ENCODE results near the gene IGIP. TPM values are rescaled to one million over a fixed set of nuclear protein-coding genes. Genes with fewer than 3 reads are reported as not detected.

The IGIP gene
- total RNA-seq, 4 donors from 2014 or later = 8.4 to 21.3 (median 16.8) TPM

- DNase-seq (ENCODE audit: low spot score) (no peak), ATAC-seq (ENCODE audit: low FRiP score) (no peak)
Observed at GRCh38 chr5:140162275-140162674, 36.5 kb downstream of the IGIP start.

GRCh38 chr5:140162781-140163180 lies 37.0 kb downstream of the IGIP start:
- TF ChIP-seq, protein P1, sequence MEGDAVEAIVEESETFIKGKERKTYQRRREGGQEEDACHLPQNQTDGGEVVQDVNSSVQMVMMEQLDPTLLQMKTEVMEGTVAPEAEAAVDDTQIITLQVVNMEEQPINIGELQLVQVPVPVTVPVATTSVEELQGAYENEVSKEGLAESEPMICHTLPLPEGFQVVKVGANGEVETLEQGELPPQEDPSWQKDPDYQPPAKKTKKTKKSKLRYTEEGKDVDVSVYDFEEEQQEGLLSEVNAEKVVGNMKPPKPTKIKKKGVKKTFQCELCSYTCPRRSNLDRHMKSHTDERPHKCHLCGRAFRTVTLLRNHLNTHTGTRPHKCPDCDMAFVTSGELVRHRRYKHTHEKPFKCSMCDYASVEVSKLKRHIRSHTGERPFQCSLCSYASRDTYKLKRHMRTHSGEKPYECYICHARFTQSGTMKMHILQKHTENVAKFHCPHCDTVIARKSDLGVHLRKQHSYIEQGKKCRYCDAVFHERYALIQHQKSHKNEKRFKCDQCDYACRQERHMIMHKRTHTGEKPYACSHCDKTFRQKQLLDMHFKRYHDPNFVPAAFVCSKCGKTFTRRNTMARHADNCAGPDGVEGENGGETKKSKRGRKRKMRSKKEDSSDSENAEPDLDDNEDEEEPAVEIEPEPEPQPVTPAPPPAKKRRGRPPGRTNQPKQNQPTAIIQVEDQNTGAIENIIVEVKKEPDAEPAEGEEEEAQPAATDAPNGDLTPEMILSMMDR (IDR thresholded peaks at IDR 0.05) = no peak
- ATAC-seq (ENCODE audit: low FRiP score) = no peak
- DNase-seq (ENCODE audit: low spot score) = no peak

More at GRCh38 chr5:140162275-140162674, 36.5 kb downstream of the IGIP start:
- TF ChIP-seq, protein P1 (IDR thresholded peaks at IDR 0.05) = no peak

- ATAC-seq (ENCODE audit: low FRiP score) (peak; percentile 26), DNase-seq (ENCODE audit: low spot score) (no peak)
- TF ChIP-seq, protein P1 (IDR thresholded peaks at IDR 0.05) = no peak
Observed at GRCh38 chr5:140165101-140165922, 39.6 kb downstream of the IGIP start.

DNA sequence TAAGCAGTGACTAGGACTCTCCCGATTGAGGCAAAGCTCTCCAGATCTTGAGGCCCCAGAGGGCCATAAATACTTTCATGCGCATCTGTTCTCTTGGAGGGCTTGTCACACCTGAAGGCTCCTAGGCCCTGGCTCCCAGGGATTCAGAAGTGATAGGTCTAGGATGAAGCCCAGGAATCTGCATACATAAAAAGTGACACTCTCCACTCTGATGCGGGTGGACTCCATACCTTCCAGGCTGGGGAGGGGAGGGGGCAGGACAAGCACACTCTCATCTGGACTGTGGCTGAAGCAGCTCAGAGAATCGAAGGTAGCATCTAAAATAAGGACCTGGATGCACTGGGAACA lies 40.2 kb downstream of the IGIP start:
- peak; percentile 4 for ATAC-seq (ENCODE audit: low FRiP score)
- TF ChIP-seq, protein P1 (IDR thresholded peaks at IDR 0.05) = no peak
- no peak for DNase-seq (ENCODE audit: low spot score)

- TF ChIP-seq, protein P1 (IDR thresholded peaks at IDR 0.05) = no peak
- no peak for ATAC-seq (ENCODE audit: low FRiP score)
- DNase-seq (ENCODE audit: low spot score) = no peak
Observed at GRCh38 chr5:140166911-140167310, 41.2 kb downstream of the IGIP start.

DNA sequence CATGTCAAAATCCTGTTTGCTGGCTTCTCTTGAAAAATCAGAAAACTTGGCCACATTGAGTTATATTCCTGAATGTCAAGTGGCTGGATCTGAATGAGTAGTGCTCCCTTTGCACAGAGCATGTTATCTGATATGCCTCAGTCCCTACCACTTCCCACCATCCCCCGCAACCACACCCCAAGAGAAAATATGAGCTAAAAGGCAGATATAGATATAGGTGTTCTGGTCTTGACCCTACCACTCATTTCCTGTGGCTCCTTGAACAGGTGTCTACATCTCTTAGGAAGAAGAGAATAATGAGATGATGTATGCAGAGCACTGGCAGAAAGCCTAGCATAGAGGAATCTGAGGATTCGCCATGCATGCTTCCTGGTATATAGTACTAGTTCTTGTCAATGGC lies 42.6 kb downstream of the IGIP start:
- TF ChIP-seq, protein P1 (IDR thresholded peaks at IDR 0.05) = no peak
- no peak for DNase-seq (ENCODE audit: low spot score)
- no peak for ATAC-seq (ENCODE audit: low FRiP score)

DNA sequence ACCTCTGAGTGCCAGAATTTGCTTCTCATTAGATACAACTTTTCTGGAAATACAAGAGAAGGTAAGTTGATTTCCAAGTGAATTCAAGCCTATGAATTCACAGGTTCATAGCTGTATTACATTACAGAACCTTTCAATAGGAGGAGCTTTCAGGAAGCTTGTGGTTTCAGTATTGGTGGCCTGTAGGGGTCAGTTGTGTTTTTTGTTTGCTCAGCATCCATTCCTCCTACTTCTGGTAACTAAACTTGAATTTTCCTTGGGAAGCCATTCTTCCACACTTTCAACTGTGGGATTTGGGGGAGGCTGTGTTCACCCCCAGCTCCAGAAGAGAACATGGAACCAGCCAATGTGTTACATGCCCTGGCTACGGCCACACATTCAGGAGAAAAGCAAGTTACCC lies 43.7 kb downstream of the IGIP start:
- ATAC-seq (ENCODE audit: low FRiP score) (no peak), DNase-seq (ENCODE audit: low spot score) (no peak)
- TF ChIP-seq, protein P1 (IDR thresholded peaks at IDR 0.05) = no peak
